ENCODE measurements around the gene RNF227. TPM values are rescaled to one million over a fixed set of nuclear protein-coding genes. Genes with fewer than 3 reads are reported as not detected.

RNF227 gene
- polyA plus RNA-seq, 1 donor from 2014 or later: 3.1 TPM

GRCh38 chr17:7912927-7913524, 3.1 kb downstream of the RNF227 start:
- Mint-ChIP-seq H3K27me3 (no peaks in the 10 kb centered on the region), H3K9me3 (no peaks in the 10 kb centered on the region), H3K27ac (peak overlapping the region in 1 of 3 donors; percentile 8), H3K36me3 (no peaks in the 10 kb centered on the region), H3K4me3 (peak overlapping the region in 1 of 4 donors; percentile 81), H3K4me1 (peaks cover 16 to 24% (median 19%) of the 10 kb centered on the region in 3 donors)

GRCh38 chr17:7911116-7911515, 5.0 kb downstream of the RNF227 start:
- H3K4me1 Mint-ChIP-seq: peaks cover 12 to 18% (median 13%) of the 10 kb centered on the region in 3 donors
- no peak overlapping the region for H3K4me3 Mint-ChIP-seq
- H3K9me3 Mint-ChIP-seq: no peaks in the 10 kb centered on the region
- H3K27ac Mint-ChIP-seq: no peak overlapping the region
- H3K36me3 Mint-ChIP-seq: no peaks in the 10 kb centered on the region
- no peaks in the 10 kb centered on the region for H3K27me3 Mint-ChIP-seq

GRCh38 chr17:7910711-7911110, 5.4 kb downstream of the RNF227 start:
- H3K4me1 Mint-ChIP-seq: peaks cover 12 to 18% (median 13%) of the 10 kb centered on the region in 3 donors
- no peaks in the 10 kb centered on the region for H3K27me3 Mint-ChIP-seq
- H3K4me3 Mint-ChIP-seq: no peak overlapping the region
- peak overlapping the region in 1 of 3 donors; percentile 58 for H3K27ac Mint-ChIP-seq
- no peaks in the 10 kb centered on the region for H3K9me3 Mint-ChIP-seq
- no peaks in the 10 kb centered on the region for H3K36me3 Mint-ChIP-seq

GRCh38 chr17:7910281-7910680, 5.8 kb downstream of the RNF227 start:
- no peaks in the 10 kb centered on the region for H3K27me3 Mint-ChIP-seq
- H3K4me3 Mint-ChIP-seq: no peak overlapping the region
- no peaks in the 10 kb centered on the region for H3K9me3 Mint-ChIP-seq
- H3K27ac Mint-ChIP-seq: peak overlapping the region in 1 of 3 donors; percentile 58
- H3K4me1 Mint-ChIP-seq: peaks cover 9 to 13% (median 10%) of the 10 kb centered on the region in 3 donors
- no peaks in the 10 kb centered on the region for H3K36me3 Mint-ChIP-seq

- Mint-ChIP-seq H3K9me3 (no peaks in the 10 kb centered on the region), H3K27ac (peak overlapping the region in 1 of 3 donors; percentile 85), H3K36me3 (peaks cover 3% of the 10 kb centered on the region), H3K4me3 (no peak overlapping the region), H3K4me1 (peaks cover 3 to 6% (median 4%) of the 10 kb centered on the region in 3 donors), H3K27me3 (no peaks in the 10 kb centered on the region)
Observed at GRCh38 chr17:7909089-7909488, 7.0 kb downstream of the RNF227 start.

DNA sequence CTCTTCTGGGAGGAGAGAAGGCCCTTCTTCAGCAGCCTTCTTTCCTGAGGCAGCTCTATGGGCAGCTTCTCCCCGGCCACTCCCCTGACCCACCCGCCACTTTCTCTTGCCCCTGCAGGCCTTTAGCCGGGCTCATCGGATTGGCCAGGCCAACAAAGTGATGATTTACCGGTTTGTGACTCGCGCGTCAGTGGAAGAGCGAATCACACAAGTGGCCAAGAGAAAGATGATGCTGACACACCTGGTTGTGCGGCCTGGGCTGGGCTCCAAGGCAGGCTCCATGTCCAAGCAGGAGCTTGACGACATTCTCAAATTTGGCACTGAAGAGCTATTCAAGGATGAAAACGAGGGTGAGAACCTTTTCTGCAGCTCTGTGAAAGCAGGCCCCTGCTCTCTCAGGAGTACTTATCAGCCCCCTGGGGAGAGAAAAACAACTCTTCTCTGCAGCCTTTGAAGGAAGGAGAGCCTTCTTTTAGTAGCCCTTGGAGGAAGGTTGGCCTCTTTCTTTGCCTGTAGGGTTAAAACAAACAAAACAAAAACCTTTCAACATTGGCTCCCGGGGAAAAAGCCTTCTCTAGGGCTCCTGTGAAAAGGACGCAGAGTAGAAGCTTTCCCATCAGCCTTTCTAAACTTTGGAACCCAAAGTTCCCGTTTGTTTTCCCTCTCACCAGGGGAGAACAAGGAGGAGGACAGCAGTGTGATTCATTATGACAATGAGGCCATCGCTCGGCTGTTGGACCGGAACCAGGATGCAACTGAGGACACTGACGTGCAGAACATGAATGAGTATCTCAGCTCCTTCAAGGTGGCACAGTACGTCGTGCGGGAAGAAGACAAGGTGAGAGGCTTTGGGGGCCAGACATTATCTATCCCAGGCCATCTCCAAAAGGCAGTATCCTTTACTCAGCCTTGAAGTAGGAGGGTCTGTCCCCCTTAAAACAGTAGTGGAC, 12.7 kb downstream of the RNF227 start:
- H3K27ac Mint-ChIP-seq: no peak overlapping the region

DNA sequence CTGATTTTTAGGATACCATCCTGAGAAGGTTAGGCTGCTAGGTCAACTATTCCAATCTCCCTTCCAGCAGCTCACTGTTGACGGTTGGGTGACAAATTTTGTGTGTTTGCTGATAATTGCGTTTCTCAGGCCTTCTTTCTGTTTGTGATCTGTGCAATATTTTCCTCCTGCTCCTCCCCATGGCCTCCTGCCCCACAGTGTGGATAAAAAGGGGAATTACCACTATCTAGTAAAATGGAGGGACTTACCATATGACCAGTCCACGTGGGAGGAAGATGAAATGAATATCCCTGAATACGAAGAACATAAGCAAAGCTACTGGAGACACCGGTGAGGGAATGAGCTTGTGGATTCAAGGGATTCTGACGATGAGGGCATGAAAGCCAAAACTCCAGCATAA, 18.3 kb downstream of the RNF227 start:
- Mint-ChIP-seq H3K4me3 (no peak overlapping the region), H3K36me3 (peaks cover 5% of the 10 kb centered on the region)

More for the DNA sequence above, 12.7 kb downstream of the RNF227 start:
- H3K36me3 Mint-ChIP-seq: peaks cover 3% of the 10 kb centered on the region
- no peaks in the 10 kb centered on the region for H3K4me1 Mint-ChIP-seq
- peaks cover 0 to 2% (median 0%) of the 10 kb centered on the region in 3 donors for H3K9me3 Mint-ChIP-seq
- no peak overlapping the region for H3K4me3 Mint-ChIP-seq
- no peaks in the 10 kb centered on the region for H3K27me3 Mint-ChIP-seq

DNA sequence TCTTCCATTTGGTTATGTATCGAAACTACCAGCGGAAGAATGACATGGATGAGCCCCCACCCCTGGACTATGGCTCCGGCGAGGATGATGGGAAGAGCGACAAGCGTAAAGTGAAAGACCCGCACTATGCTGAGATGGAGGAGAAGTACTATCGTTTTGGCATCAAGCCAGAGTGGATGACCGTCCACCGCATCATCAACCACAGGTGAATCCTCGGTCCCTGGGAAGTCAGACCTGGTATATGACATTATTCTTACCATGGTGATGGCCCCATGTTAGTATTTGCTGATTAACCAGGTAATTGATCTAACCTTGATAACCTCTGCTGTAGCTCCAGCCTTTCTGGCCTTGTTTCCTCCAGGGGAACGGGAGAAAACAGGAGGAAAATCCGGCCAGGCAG, 19.0 kb downstream of the RNF227 start:
- H3K4me1 Mint-ChIP-seq: no peaks in the 10 kb centered on the region
- no peak overlapping the region for H3K4me3 Mint-ChIP-seq
- no peaks in the 10 kb centered on the region for H3K27me3 Mint-ChIP-seq
- no peak overlapping the region for H3K27ac Mint-ChIP-seq
- no peaks in the 10 kb centered on the region for H3K9me3 Mint-ChIP-seq
- H3K36me3 Mint-ChIP-seq: peaks cover 5% of the 10 kb centered on the region

More for the DNA sequence above, 18.3 kb downstream of the RNF227 start:
- H3K27ac Mint-ChIP-seq: no peak overlapping the region
- H3K9me3 Mint-ChIP-seq: no peaks in the 10 kb centered on the region
- H3K4me1 Mint-ChIP-seq: no peaks in the 10 kb centered on the region
- H3K27me3 Mint-ChIP-seq: no peaks in the 10 kb centered on the region

GRCh38 chr17:7894866-7895265, 21.2 kb downstream of the RNF227 start:
- Mint-ChIP-seq H3K27me3 (no peaks in the 10 kb centered on the region), H3K4me3 (no peak overlapping the region), H3K4me1 (no peaks in the 10 kb centered on the region), H3K9me3 (no peaks in the 10 kb centered on the region), H3K27ac (no peak overlapping the region), H3K36me3 (peaks cover 5% of the 10 kb centered on the region)

GRCh38 chr17:7894226-7894625, 21.9 kb downstream of the RNF227 start:
- Mint-ChIP-seq H3K4me3 (no peak overlapping the region), H3K9me3 (no peaks in the 10 kb centered on the region), H3K4me1 (no peaks in the 10 kb centered on the region), H3K27me3 (no peaks in the 10 kb centered on the region), H3K27ac (no peak overlapping the region), H3K36me3 (peaks cover 5% of the 10 kb centered on the region)

GRCh38 chr17:7893187-7893880, 22.8 kb downstream of the RNF227 start:
- H3K27ac Mint-ChIP-seq: no peak overlapping the region
- H3K9me3 Mint-ChIP-seq: no peaks in the 10 kb centered on the region
- no peak overlapping the region for H3K4me3 Mint-ChIP-seq
- no peaks in the 10 kb centered on the region for H3K27me3 Mint-ChIP-seq
- H3K36me3 Mint-ChIP-seq: peaks cover 5% of the 10 kb centered on the region
- H3K4me1 Mint-ChIP-seq: no peaks in the 10 kb centered on the region

DNA sequence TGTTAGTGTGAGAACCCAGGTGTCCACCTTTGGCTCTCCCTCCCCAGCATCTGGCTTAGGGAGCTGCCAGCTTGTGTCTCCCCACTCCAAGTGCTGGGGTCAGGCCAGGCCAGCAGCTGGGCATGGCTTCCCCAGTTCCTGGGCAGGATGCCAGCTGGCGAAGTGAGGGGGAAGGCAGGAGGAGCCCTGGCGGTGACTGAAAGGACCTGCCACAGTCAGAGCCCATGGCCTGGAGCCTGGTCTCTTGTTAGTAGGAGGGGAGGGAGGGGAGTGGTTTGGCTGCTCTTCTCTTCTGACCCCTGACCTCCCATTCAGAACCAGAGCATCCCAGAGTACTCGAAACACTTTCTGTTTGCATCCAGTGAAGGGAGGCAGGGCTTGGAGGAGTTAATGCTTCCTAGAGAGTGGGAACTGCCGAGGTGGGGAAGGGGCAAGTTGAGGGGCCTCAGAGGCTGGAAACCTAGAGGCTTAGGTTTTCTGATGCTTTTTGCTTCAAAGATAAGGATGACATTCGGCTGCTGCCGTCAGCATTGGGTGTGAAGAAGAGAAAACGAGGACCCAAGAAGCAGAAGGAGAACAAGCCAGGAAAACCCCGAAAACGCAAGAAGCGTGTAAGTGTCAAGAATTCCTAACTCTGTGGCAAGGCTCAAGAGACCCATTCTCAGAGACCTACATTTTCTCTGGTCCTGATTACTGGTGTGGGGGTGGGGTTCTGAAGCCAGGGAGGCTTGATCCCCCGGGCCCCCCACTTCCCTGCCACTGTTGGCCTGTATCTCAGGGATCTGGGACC, 26.7 kb downstream of the RNF227 start:
- Mint-ChIP-seq H3K27ac (no peak overlapping the region), H3K4me3 (no peak overlapping the region), H3K36me3 (no peaks in the 10 kb centered on the region)

DNA sequence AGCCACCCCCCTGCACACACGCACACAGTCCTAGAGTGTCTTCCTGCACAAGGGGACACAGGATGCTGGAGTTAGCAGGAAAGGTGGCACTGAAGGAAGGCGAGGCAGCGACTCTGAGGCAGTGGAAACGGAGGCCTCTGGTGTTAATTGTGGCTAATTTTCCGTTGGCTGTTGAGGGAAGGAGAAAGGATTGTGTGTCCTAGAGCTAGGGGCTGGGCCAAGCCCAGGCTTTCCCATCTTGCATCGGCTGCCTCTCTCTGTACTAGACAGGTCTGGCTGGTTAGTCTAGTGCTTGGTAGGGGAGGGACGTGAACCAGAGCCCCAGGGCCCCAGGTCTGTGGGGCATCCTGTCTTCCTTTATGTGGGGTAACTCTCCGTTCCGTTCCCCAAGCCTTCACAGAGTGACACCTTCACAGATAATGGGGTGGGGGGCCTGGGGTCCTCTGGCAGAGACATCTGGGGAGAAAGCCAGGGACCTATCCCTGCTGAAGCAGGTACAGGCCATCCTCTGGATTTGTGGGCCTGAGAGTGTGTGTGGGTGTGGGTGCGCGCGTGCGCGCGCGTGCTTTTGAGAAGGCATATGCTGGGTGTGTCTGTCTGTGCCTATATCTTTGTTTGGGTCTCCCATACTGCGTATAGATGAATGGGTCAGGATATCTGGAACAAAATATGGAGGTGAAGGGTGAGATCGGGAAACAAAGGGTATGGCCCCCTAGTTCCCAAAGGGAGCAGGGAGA, 27.7 kb downstream of the RNF227 start, which contains the start of gene CHD3:
TSS of gene CHD3 (plus strand) at position 606 of the 737 bp plus-strand sequence. CDS start 212 bp downstream, outside the sequence.
- H3K27me3 Mint-ChIP-seq: no peaks in the 10 kb centered on the region
- no peak within 1 kb of the TSS for H3K4me3 Mint-ChIP-seq
- H3K9me3 Mint-ChIP-seq: no peaks in the 10 kb centered on the region
- peaks cover 0 to 2% (median 0%) of the 10 kb centered on the region in 3 donors for H3K4me1 Mint-ChIP-seq
- H3K36me3 Mint-ChIP-seq: no peaks in the 10 kb centered on the region
- H3K27ac Mint-ChIP-seq: no peak within 1 kb of the TSS

More for the DNA sequence above, 26.7 kb downstream of the RNF227 start:
- no peaks in the 10 kb centered on the region for H3K4me1 Mint-ChIP-seq
- no peaks in the 10 kb centered on the region for H3K27me3 Mint-ChIP-seq
- H3K9me3 Mint-ChIP-seq: no peaks in the 10 kb centered on the region
